Tibial nerve (tissue), 4 donors: ENCODE results near the gene DCAF6. TPM values are rescaled to one million over a fixed set of nuclear protein-coding genes. Genes with fewer than 3 reads are reported as not detected.
A peak's percentile ranks its signal among the peaks of the same experiment; 100 is the strongest.

ENCODE experiments used
- DNase-seq, 2 donors: peaks; one replicate each; pipeline ENCODE4 v3.0.0-alpha.2; 2019; ENCODE audit warnings: low spot score in 2 of 2
- H3K27ac ChIP-seq, 4 donors: fragments of 200-600 bp; sonication (generic) in 3 of 4; one replicate each; pipeline ENCODE4 v1.5.1; 2017 to 2019; ENCODE audit warnings: mild to moderate bottlenecking in 1 of 4
- H3K27me3 ChIP-seq, 2 donors: fragments of 200-600 bp; sonication (generic) in 1 of 2; one replicate each; pipeline versions ENCODE4 v1.5.1 to v1.6.0; 2017 to 2019
- H3K36me3 ChIP-seq, 3 donors: fragments of 200-600 bp; sonication (generic); one replicate each; pipeline ENCODE4 v1.5.1; 2018 to 2019
- H3K4me1 ChIP-seq, 4 donors: fragments of 200-600 bp; sonication (generic) in 3 of 4; one replicate each; pipeline ENCODE4 v1.5.1; 2017 to 2019
- H3K4me3 ChIP-seq, 4 donors: fragments of 200-600 bp; sonication (generic) in 3 of 4; one replicate each; pipeline ENCODE4 v1.5.1; 2017 to 2019; ENCODE audit warnings: mild to moderate bottlenecking in 1 of 4, moderate library complexity in 1 of 4
- H3K9me3 ChIP-seq, 4 donors: fragments of 200-600 bp; sonication (generic) in 3 of 4; one replicate each; pipeline ENCODE4 v1.5.1; 2017 to 2019
- CTCF ChIP-seq, 5 experiments: fragments of 200-600 bp in 3 of 5; fragments of 450-650 bp in 2 of 5; sonication (generic) in 3 of 5; IDR thresholded peaks; one replicate each; pipeline ENCODE4 v1.5.1; 2016 to 2019; ENCODE audit warnings: antibody characterized with exemption in 5 of 5, mild to moderate bottlenecking in 3 of 5, moderate library complexity in 2 of 5
- EP300 ChIP-seq, 2 donors: sonication (generic); formaldehyde crosslinking; IDR thresholded peaks; one replicate each; pipeline ENCODE4 v1.6.1; 2017; ENCODE audit warnings: antibody characterized with exemption in 2 of 2, mild to moderate bottlenecking in 1 of 2
- POLR2A ChIP-seq, 2 donors: fragments of 450-650 bp; IDR thresholded peaks; one replicate each; pipeline ENCODE4 v1.6.1; 2017; ENCODE audit warnings: antibody characterized with exemption in 2 of 2, mild to moderate bottlenecking in 2 of 2, moderate library complexity in 2 of 2
- WGBS, 2 donors: methylation state at CpG; one replicate each; pipeline ENCODE4 v1.1.5; 2018; 5-methylcytosine and 5-hydroxymethylcytosine counted together
- total RNA-seq, 4 donors: library from RNA; depleted of rRNA; stranded (reverse); fragments of >200 nt; gene quantifications; one replicate each; pipeline ENCODE4 v1.1.0, GENCODE V29; 2016

The DCAF6 gene
- total RNA-seq, 4 donors from 2014 or later, result 75.7 to 118 (median 77.4) TPM

GRCh38 chr1:167929725-167930124 is 6.8 kb upstream of the DCAF6 start:
- no peaks in the 10 kb centered on the region for H3K9me3 ChIP-seq
- no peaks in the 10 kb centered on the region for H3K36me3 ChIP-seq
- no peak overlapping the region for H3K27ac ChIP-seq
- TF ChIP-seq POLR2A (IDR thresholded peaks at IDR 0.05) (no peak), CTCF (IDR thresholded peaks at IDR 0.05) (no peak), EP300 (IDR thresholded peaks at IDR 0.05) (no peak)
- 65 to 70% methylated on average over 1 of the region's 1 CpG for WGBS, 2 donors
- peaks cover 0 to 37% (median 13%) of the 10 kb centered on the region in 4 donors for H3K4me1 ChIP-seq
- DNase-seq, result no peak
- no peak overlapping the region for H3K4me3 ChIP-seq
- H3K27me3 ChIP-seq, result no peaks in the 10 kb centered on the region

GRCh38 chr1:167933788-167934187 is 2.7 kb upstream of the DCAF6 start:
- no peak for TF ChIP-seq CTCF (IDR thresholded peaks at IDR 0.05)
- TF ChIP-seq POLR2A (IDR thresholded peaks at IDR 0.05), result no peak
- TF ChIP-seq EP300 (IDR thresholded peaks at IDR 0.05), result no peak
- 53 to 58% methylated on average over 4 of the region's 4 CpGs for WGBS, 2 donors
- H3K36me3 ChIP-seq, result no peaks in the 10 kb centered on the region
- H3K27ac ChIP-seq, result peak overlapping the region in 2 of 4 donors; percentile 94 to 99
- H3K27me3 ChIP-seq, result no peaks in the 10 kb centered on the region
- H3K4me3 ChIP-seq, result no peak overlapping the region
- H3K4me1 ChIP-seq, result peaks cover 0 to 40% (median 19%) of the 10 kb centered on the region in 4 donors
- no peaks in the 10 kb centered on the region for H3K9me3 ChIP-seq
- DNase-seq, result no peak

- H3K9me3 ChIP-seq, result no peaks in the 10 kb centered on the region
- H3K27me3 ChIP-seq, result no peaks in the 10 kb centered on the region
- peak overlapping the region; percentile 82 to 100 (median 96) for H3K4me3 ChIP-seq
- peak overlapping the region; percentile 94 to 99 (median 96) for H3K27ac ChIP-seq
- 16 to 20% methylated on average over 4 of the region's 4 CpGs for WGBS, 2 donors
- TF ChIP-seq POLR2A (IDR thresholded peaks at IDR 0.05), result no peak
- DNase-seq, result no peak
- peaks cover 0 to 47% (median 19%) of the 10 kb centered on the region in 4 donors for H3K4me1 ChIP-seq
- no peaks in the 10 kb centered on the region for H3K36me3 ChIP-seq
Measured at GRCh38 chr1:167934426-167935215, 1.9 kb upstream of the DCAF6 start.

GRCh38 chr1:167935216-167936067 is 1.0 kb upstream of the DCAF6 start:
- H3K27ac ChIP-seq, result peak overlapping the region; percentile 94 to 99 (median 96)

More at GRCh38 chr1:167935216-167936067, 1.0 kb upstream of the DCAF6 start:
- Histone ChIP-seq H3K9me3 (no peaks in the 10 kb centered on the region), H3K4me3 (peak overlapping the region; percentile 82 to 100 (median 96)), H3K4me1 (peaks cover 0 to 47% (median 19%) of the 10 kb centered on the region in 4 donors), H3K36me3 (no peaks in the 10 kb centered on the region), H3K27me3 (no peaks in the 10 kb centered on the region)
- peak in 1 of 2 donors; percentile 21 for DNase-seq
- 1% methylated on average over 27 to 41 of the region's 45 CpGs for WGBS, 2 donors
- peak in 1 of 2 donors; percentile 81 for TF ChIP-seq EP300 (IDR thresholded peaks at IDR 0.05)
- TF ChIP-seq POLR2A (IDR thresholded peaks at IDR 0.05), result peak; percentile 46 to 81
- TF ChIP-seq CTCF (IDR thresholded peaks at IDR 0.05), result no peak
